ENCODE data around the gene GSK3A.

GSK3A gene

DNA sequence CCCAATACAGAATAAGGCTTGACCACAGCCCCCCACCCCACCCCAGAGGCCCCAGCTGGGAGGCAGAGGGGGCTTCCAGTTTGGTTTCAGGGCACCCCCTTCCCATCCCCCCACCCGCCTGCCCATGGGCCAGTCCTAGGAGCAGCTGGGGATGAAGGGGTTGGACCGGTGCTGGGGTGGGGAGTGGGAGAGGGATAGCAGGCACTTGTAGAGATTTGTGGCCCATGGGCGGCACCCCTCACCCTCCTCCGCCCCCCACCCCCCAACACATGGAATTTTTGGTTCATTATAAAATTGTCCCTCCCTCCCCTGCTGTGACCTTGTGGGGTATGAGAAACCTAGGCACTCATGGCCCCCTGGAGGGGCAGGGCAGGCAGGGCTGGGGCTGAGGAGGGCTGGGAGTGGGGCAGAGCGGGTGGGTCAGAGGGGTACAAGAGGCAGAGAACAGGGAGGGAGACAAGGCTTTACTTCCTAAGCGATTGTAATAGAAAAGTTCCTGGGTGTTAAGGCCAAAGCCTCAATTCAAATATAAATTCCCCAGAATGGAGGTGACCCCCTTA, 5.3 kb upstream of the GSK3A start:
- no peak for DNase-seq

DNA sequence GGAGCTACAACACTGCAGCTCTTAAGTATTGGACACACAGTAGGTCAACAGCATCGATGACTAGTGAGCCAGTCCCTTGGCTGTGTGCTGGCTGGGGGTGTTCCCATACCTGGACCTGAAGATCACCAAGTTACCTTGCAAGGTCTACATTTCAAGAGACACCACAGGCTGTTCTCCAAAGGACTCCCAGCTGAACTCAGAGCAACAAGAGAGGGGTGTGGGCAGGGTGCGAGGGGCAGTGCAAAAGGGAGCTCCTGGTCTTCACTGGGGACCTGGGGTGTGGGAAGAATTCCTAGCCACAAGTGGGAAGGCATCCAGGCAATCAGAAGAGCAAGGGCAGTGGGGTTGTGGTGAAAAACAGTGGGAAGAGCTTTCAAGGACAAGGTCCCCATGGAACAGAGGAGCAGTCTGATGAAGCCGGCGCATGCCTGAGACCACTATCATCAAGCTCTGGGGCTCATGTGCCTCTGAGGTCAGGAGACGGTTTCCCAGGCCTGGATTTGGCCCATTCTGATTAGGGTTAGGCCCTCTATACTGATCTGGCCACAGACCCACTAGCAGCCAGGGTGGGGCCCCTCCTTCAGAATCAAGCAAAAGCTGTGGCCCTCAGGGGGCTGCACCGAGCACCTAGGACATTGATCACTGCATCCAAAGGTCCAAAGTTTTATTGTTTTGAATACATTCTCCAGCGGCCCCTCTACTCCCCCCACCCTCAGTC, 4.7 kb upstream of the GSK3A start:
- no peak for DNase-seq

GRCh38 chr19:42246143-42246921, 3.9 kb upstream of the GSK3A start:
- DNase-seq: no peak

GRCh38 chr19:42245231-42245630, 2.8 kb upstream of the GSK3A start:
- DNase-seq: no peak

GRCh38 chr19:42244347-42245220, 2.2 kb upstream of the GSK3A start:
- peak; percentile 72 for DNase-seq

GRCh38 chr19:42242069-42242511, 312 bp downstream of the GSK3A start:
- no peak for DNase-seq

DNA sequence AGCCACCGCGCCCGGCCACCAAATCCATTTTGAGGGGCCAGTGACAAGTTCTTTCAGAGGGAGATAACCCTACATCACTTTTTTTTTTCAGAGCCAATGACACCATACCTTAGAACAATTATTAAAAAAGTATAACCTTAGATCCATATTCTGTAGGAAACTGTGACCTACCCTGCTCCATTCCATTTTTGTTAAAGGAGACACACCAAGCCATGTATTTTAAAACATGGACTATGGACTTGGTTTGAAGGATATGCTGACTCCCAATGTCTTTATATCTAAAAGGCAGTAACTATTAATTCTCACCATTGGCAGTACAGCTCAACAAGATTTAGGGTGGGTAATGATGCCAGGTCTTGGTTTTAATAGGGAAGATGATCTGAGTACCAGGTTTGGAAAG, 1.1 kb downstream of the GSK3A start:
- DNase-seq: no peak

- DNase-seq: no peak
Observed at GRCh38 chr19:42239544-42240220, 2.7 kb downstream of the GSK3A start.

GRCh38 chr19:42235181-42235580, 7.2 kb downstream of the GSK3A start:
- no peak for DNase-seq

- DNase-seq: no peak
Observed at GRCh38 chr19:42234364-42234763, 8.0 kb downstream of the GSK3A start.

DNA sequence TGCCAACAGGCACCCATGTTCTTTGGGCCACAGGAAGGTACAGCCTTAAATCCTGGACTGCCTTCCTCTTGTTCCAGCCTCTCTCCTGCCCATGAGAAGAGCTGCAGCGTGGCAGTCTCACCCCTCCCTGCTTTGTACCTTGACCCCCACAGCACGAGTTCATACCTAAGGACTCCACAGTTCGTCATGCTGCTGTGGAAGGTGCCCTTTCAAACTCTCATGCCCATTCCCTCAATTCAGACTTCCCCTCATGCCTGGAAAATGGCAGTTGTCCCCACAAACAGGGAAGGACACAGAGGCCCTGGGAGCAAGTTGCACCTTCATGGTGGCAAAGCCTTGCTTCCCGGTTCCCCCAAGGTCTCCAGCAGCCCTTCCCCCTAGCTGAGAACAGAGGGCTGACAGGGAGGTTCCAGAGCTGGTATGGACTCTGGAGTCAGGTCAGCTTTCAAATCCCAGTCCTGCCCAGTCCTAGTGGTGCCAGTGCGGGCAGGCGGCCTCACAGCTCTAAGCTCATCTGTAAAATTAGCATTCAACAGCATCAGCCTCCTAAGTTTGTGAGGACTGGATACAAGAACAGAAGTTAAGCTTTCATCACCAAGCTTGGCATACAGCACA, 8.6 kb downstream of the GSK3A start:
- DNase-seq: no peak

- no peak for DNase-seq
Observed at GRCh38 chr19:42233106-42233505, 9.3 kb downstream of the GSK3A start.

GRCh38 chr19:42232435-42232834, 10.0 kb downstream of the GSK3A start:
- no peak for DNase-seq

DNA sequence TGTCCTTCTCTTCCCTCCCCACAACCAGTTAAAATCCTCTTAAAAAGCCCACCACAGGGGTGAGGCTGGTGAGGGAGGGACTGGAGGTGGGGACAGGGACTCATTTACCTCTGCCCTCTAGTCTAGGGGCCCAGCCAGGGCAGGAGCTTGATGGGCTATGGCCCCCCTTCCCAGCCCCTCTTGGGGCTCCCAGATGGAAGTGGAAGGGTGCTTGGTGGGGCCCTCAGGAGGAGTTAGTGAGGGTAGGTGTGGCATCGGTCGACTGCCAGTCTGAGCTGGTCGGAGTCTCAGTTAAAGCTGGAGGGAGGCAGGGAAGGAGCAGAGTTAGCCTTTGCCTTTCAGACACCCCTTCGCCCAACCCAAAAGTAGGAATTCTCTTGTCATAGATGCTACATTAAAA, 11.8 kb downstream of the GSK3A start:
- DNase-seq: no peak

- DNase-seq: no peak
Observed at GRCh38 chr19:42229855-42230351, 12.5 kb downstream of the GSK3A start.

DNA sequence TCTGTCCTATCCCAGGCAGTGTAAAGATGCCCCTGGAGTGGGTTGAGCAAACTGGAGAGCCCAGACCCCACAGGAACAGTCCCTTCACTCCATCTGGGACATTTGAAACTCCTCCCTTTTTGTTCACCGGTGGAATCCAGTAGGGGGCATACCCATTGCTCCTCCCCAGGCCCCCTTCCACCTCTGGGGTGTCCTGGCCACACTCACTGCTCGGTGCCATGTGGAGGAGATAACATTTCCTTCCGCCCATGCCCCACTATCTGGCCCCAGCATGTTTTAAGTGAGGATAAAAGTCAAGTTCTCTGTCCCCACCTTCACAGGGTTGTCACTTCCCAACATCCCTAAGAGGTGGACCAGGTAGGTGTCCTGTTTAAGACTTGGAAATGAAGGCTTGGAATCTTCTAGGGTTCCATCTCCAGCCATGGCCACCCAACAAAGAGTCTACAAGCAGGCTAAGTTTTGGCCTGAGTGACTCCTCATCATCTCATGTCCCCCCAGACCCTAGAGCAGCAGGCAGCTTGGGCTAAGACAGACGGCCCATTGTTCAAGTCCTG, 13.0 kb downstream of the GSK3A start:
- no peak for DNase-seq

- no peak for DNase-seq
Observed at GRCh38 chr19:42228641-42229040, 13.8 kb downstream of the GSK3A start.

GRCh38 chr19:42226886-42227285, 15.5 kb downstream of the GSK3A start:
- DNase-seq: no peak

DNA sequence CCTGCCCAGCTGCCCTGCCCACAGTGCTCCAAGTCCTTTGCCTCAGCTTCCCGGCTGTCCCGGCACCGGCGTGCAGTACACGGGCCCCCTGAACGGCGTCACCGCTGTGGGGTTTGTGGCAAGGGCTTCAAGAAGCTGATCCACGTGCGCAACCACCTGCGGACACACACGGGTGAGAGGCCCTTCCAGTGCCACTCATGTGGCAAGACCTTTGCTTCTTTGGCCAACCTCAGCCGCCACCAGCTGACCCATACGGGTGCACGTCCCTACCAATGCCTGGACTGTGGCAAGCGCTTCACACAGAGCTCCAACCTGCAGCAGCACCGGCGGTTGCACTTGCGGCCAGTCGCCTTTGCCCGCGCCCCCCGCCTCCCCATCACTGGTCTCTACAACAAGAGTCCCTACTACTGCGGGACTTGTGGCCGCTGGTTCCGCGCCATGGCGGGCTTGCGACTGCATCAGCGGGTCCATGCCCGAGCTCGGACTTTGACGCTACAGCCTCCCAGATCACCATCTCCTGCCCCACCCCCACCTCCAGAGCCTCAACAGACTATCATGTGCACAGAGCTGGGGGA, 16.6 kb downstream of the GSK3A start:
- no peak for DNase-seq

DNA sequence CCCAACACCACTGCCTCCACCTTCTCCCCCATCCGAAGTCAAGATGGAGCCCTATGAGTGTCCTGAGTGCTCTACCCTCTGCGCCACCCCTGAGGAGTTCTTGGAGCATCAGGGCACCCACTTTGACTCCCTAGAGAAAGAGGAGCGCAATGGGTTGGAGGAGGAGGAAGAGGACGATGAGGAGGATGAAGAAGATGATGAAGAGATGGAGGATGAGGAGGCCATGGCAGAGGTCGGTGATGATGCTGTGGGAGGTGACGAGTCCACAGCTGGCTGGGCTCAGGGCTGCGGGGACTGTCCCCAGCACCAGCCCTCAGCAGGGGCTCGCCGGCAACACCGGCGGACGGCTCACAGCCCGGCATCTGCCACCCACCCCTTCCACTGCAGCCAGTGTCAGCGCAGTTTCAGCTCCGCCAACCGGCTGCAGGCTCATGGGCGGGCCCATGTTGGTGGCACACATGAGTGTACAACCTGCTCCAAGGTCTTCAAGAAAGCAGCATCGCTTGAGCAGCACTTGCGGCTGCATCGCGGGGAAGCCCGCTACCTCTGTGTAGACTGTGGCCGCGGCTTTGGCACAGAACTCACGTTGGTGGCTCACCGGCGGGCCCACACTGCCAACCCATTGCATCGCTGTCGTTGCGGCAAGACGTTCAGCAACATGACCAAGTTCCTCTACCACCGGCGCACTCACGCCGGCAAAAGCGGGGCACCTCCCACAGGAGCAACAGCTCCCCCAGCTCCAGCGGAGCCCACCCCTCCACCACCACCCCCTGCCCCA, 17.3 kb downstream of the GSK3A start:
- no peak for DNase-seq
